DOHH2 (cell line): ENCODE data around the gene CREB3L2.

Experiments
- CTCF ChIP-seq: fragments of 200-600 bp; sonication (generic); IDR thresholded peaks from one replicate; pipeline ENCODE4 v1.5.1; 2014; ENCODE audit warnings: antibody characterized with exemption, mild to moderate bottlenecking, low read depth, low read length; ENCODE audit not compliant: poor library complexity, severe bottlenecking
- EZH2phosphoT487 ChIP-seq: fragments of 200-600 bp; sonication (generic); IDR thresholded peaks from 2 replicates; pipeline ENCODE4 v1.6.1; 2017; ENCODE audit warnings: borderline replicate concordance, mild to moderate bottlenecking, antibody characterized with exemption, low read length, moderate library complexity, mixed read lengths

DNA sequence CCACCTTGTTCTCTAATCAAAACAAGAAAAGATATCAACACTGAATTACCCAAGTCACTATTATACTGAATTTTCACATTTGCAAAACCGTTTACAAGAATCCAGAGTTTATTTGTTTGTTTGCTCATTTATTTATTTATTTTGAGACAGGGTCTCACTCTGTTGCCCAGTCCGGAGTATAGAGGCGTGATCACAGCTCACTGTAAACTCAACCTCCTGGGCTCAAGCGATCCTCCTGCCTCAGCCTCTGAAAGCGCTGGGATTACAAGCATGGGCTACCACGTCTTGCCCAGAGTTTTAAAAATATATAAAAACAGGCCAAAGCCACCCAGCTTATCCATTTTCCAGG is 8.5 kb downstream of the CREB3L2 start:
- TF ChIP-seq CTCF = no peak
- TF ChIP-seq EZH2phosphoT487 = no peak
